Trophoblast cell (in vitro differentiated cells and primary cell): ENCODE results near the gene AGAP1.

ENCODE experiments used
- DNase-seq, 2 donors: peaks; one replicate each; pipeline ENCODE4 v3.0.0-alpha.2; 2016
- H2AFZ ChIP-seq: 2 replicates; pipeline ENCODE4 v1.6.1; 2013; ENCODE audit warnings: low read length, moderate library complexity, mild to moderate bottlenecking; ENCODE audit not compliant: insufficient read depth, poor library complexity
- H2AK5ac ChIP-seq: 2 replicates; pipeline ENCODE4 v1.6.1; 2013; ENCODE audit warnings: mild to moderate bottlenecking, low read length
- H2BK120ac ChIP-seq: 2 replicates; pipeline ENCODE4 v1.6.1; 2013; ENCODE audit warnings: low read length, mild to moderate bottlenecking, moderate library complexity; ENCODE audit not compliant: insufficient read depth, poor library complexity
- H2BK12ac ChIP-seq: 2 replicates; pipeline ENCODE4 v1.6.1; 2013; ENCODE audit warnings: mild to moderate bottlenecking, low read length, moderate library complexity
- H2BK5ac ChIP-seq: 2 replicates; pipeline ENCODE4 v1.6.1; 2013; ENCODE audit warnings: low read length, low read depth, moderate library complexity, mild to moderate bottlenecking; ENCODE audit not compliant: poor library complexity
- H3K14ac ChIP-seq: 2 replicates; pipeline ENCODE4 v1.6.1; 2013; ENCODE audit warnings: mild to moderate bottlenecking, low read length
- H3K18ac ChIP-seq: 2 replicates; pipeline ENCODE4 v1.6.1; 2013; ENCODE audit warnings: mild to moderate bottlenecking, low read length
- H3K23ac ChIP-seq: 2 replicates; pipeline ENCODE4 v1.6.1; 2013; ENCODE audit warnings: low read length
- H3K27ac ChIP-seq: 2 replicates; pipeline ENCODE4 v1.5.1; 2013; ENCODE audit warnings: low read depth, mild to moderate bottlenecking, inconsistent platforms, low read length, moderate library complexity
- H3K27me3 ChIP-seq: 2 replicates; pipeline ENCODE4 v1.6.1; 2013; ENCODE audit warnings: inconsistent platforms, mild to moderate bottlenecking, low read length, moderate library complexity; ENCODE audit not compliant: insufficient read depth
- H3K36me3 ChIP-seq, 2 experiments: 1 replicate in 1 of 2; 2 replicates in 1 of 2; pipeline ENCODE4 v1.6.1; 2013; ENCODE audit warnings: low read length in 2 of 2, mild to moderate bottlenecking in 2 of 2, moderate library complexity in 1 of 2; ENCODE audit not compliant: insufficient read depth in 2 of 2, control insufficient read depth in 1 of 2
- H3K4ac ChIP-seq: 2 replicates; pipeline ENCODE4 v1.6.1; 2013; ENCODE audit warnings: low read depth, mild to moderate bottlenecking, low read length, moderate library complexity
- H3K4me1 ChIP-seq, 2 experiments: 1 replicate in 1 of 2; 2 replicates in 1 of 2; pipeline ENCODE4 v1.6.1; 2013; ENCODE audit warnings: low read length in 2 of 2, mild to moderate bottlenecking in 2 of 2, moderate library complexity in 1 of 2; ENCODE audit not compliant: insufficient read depth in 2 of 2, control insufficient read depth in 1 of 2
- H3K4me2 ChIP-seq: 2 replicates; pipeline ENCODE4 v1.6.1; 2013; ENCODE audit warnings: inconsistent platforms, mild to moderate bottlenecking, low read length, moderate library complexity
- H3K4me3 ChIP-seq: 2 replicates; pipeline ENCODE4 v1.5.1; 2013; ENCODE audit warnings: mild to moderate bottlenecking, low read depth, low read length, inconsistent platforms
- H3K79me1 ChIP-seq: one replicate; pipeline ENCODE4 v1.6.1; 2013; ENCODE audit warnings: low read length
- H3K79me2 ChIP-seq: 2 replicates; pipeline ENCODE4 v1.6.1; 2013; ENCODE audit warnings: low read length, mild to moderate bottlenecking; ENCODE audit not compliant: control insufficient read depth, insufficient read depth, poor library complexity
- H3K9ac ChIP-seq: 2 replicates; pipeline ENCODE4 v1.6.1; 2013; ENCODE audit warnings: mild to moderate bottlenecking, low read length
- H3K9me3 ChIP-seq: 2 replicates; pipeline ENCODE4 v1.6.1; 2013; ENCODE audit warnings: low read depth, mild to moderate bottlenecking, control low read depth, inconsistent platforms, low read length; ENCODE audit not compliant: insufficient read depth
- H4K12ac ChIP-seq: 2 replicates; pipeline ENCODE4 v1.6.1; 2013; ENCODE audit warnings: low read depth, mild to moderate bottlenecking, low read length, moderate library complexity
- H4K8ac ChIP-seq: 2 replicates; pipeline ENCODE4 v1.6.1; 2013; ENCODE audit warnings: low read depth, mild to moderate bottlenecking, low read length, moderate library complexity
- H4K91ac ChIP-seq: one replicate; pipeline ENCODE4 v1.6.1; 2013; ENCODE audit warnings: low read depth, mild to moderate bottlenecking, low read length, moderate library complexity
- WGBS: extraction: QIAGEN DNeasy Blood & Tissue Kit; methylation state at CpG from one replicate; pipeline ENCODE4 v1.1.7; 2013; ENCODE audit warnings: missing lambda C conversion rate; ENCODE audit not compliant: insufficient read length, insufficient coverage; ENCODE audit errors: extremely low coverage; 5-methylcytosine and 5-hydroxymethylcytosine counted together

The AGAP1 gene

GRCh38 chr2:235588750-235589149, 94.9 kb downstream of the AGAP1 start:
- Histone ChIP-seq H4K8ac (no peak overlapping the region), H2AK5ac (no peak overlapping the region), H3K27me3 (no peaks in the 10 kb centered on the region), H2BK12ac (no peak overlapping the region), H3K9me3 (peaks cover 2% of the 10 kb centered on the region), H3K36me3 (no peaks in the 10 kb centered on the region), H3K4ac (no peak overlapping the region), H3K18ac (no peak overlapping the region), H3K4me1 (peaks cover 0 to 3% of the 10 kb centered on the region in 2 experiments), H3K14ac (no peak overlapping the region), H3K4me2 (no peak overlapping the region), H2AFZ (no peak overlapping the region), H4K91ac (no peak overlapping the region), H2BK120ac (no peak overlapping the region), H3K4me3 (no peak overlapping the region), H3K9ac (no peak overlapping the region), H3K23ac (no peak overlapping the region), H4K12ac (no peak overlapping the region), H2BK5ac (no peak overlapping the region), H3K79me1 (no peaks in the 10 kb centered on the region), H3K79me2 (no peaks in the 10 kb centered on the region), H3K27ac (no peak overlapping the region)
- WGBS = no CpG with 5 or more reads among the region's 9 CpGs
- no peak for DNase-seq

GRCh38 chr2:235591231-235591730, 97.4 kb downstream of the AGAP1 start:
- WGBS = no CpG with 5 or more reads among the region's 14 CpGs
- no peak overlapping the region for H3K4ac ChIP-seq
- no peaks in the 10 kb centered on the region for H3K4me1 ChIP-seq
- H2AFZ ChIP-seq = no peak overlapping the region
- no peaks in the 10 kb centered on the region for H3K27me3 ChIP-seq
- H3K4me3 ChIP-seq = no peak overlapping the region
- no peak overlapping the region for H3K27ac ChIP-seq
- no peak overlapping the region for H4K8ac ChIP-seq
- no peak overlapping the region for H2BK120ac ChIP-seq
- H3K36me3 ChIP-seq = no peaks in the 10 kb centered on the region
- H2BK12ac ChIP-seq = no peak overlapping the region
- no peaks in the 10 kb centered on the region for H3K79me1 ChIP-seq
- no peak overlapping the region for H4K12ac ChIP-seq
- no peak overlapping the region for H2BK5ac ChIP-seq
- H4K91ac ChIP-seq = no peak overlapping the region
- H3K4me2 ChIP-seq = no peak overlapping the region
- H3K14ac ChIP-seq = no peak overlapping the region
- H3K9me3 ChIP-seq = peaks cover 2% of the 10 kb centered on the region
- H3K23ac ChIP-seq = no peak overlapping the region
- H3K18ac ChIP-seq = no peak overlapping the region
- H2AK5ac ChIP-seq = no peak overlapping the region
- no peak overlapping the region for H3K9ac ChIP-seq
- no peak for DNase-seq
- H3K79me2 ChIP-seq = no peaks in the 10 kb centered on the region

- Histone ChIP-seq H2AK5ac (no peak overlapping the region), H3K79me2 (no peaks in the 10 kb centered on the region), H4K91ac (no peak overlapping the region), H2AFZ (no peak overlapping the region), H2BK5ac (no peak overlapping the region), H4K12ac (no peak overlapping the region), H2BK12ac (no peak overlapping the region), H3K9ac (no peak overlapping the region), H2BK120ac (no peak overlapping the region), H3K4me2 (no peak overlapping the region), H4K8ac (no peak overlapping the region), H3K18ac (no peak overlapping the region), H3K27ac (no peak overlapping the region), H3K4me3 (no peak overlapping the region), H3K36me3 (no peaks in the 10 kb centered on the region), H3K23ac (no peak overlapping the region), H3K4me1 (no peaks in the 10 kb centered on the region), H3K14ac (no peak overlapping the region), H3K27me3 (no peaks in the 10 kb centered on the region), H3K4ac (no peak overlapping the region), H3K9me3 (peaks cover 2% of the 10 kb centered on the region), H3K79me1 (no peaks in the 10 kb centered on the region)
- no peak for DNase-seq
- no CpG with 5 or more reads among the region's 5 CpGs for WGBS
Observed at GRCh38 chr2:235591921-235592320, 98.1 kb downstream of the AGAP1 start.

GRCh38 chr2:235592430-235592829, 98.6 kb downstream of the AGAP1 start:
- Histone ChIP-seq H3K4me3 (no peak overlapping the region), H4K91ac (no peak overlapping the region), H3K27me3 (no peaks in the 10 kb centered on the region), H3K4me1 (no peaks in the 10 kb centered on the region), H3K4me2 (no peak overlapping the region), H3K36me3 (no peaks in the 10 kb centered on the region), H3K79me2 (no peaks in the 10 kb centered on the region), H2AK5ac (no peak overlapping the region), H3K27ac (no peak overlapping the region), H3K79me1 (no peaks in the 10 kb centered on the region), H2AFZ (no peak overlapping the region), H2BK120ac (no peak overlapping the region), H2BK12ac (no peak overlapping the region), H2BK5ac (no peak overlapping the region), H4K8ac (no peak overlapping the region), H3K23ac (no peak overlapping the region), H3K18ac (no peak overlapping the region), H3K4ac (peak overlapping the region; percentile 50), H3K9ac (no peak overlapping the region), H4K12ac (no peak overlapping the region), H3K14ac (no peak overlapping the region), H3K9me3 (peaks cover 2% of the 10 kb centered on the region)
- DNase-seq = no peak
- no CpG with 5 or more reads among the region's 11 CpGs for WGBS
